ENCODE data around the gene MAP4K5. TPM values are rescaled to one million over a fixed set of nuclear protein-coding genes. Genes with fewer than 3 reads are reported as not detected.

The MAP4K5 gene
- total and polyA plus RNA-seq, 2 of the 13 experiments (the other 11 are each of a cell fraction or from before 2014, with no cell fraction given), result 12.7 to 23.9 TPM

DNA sequence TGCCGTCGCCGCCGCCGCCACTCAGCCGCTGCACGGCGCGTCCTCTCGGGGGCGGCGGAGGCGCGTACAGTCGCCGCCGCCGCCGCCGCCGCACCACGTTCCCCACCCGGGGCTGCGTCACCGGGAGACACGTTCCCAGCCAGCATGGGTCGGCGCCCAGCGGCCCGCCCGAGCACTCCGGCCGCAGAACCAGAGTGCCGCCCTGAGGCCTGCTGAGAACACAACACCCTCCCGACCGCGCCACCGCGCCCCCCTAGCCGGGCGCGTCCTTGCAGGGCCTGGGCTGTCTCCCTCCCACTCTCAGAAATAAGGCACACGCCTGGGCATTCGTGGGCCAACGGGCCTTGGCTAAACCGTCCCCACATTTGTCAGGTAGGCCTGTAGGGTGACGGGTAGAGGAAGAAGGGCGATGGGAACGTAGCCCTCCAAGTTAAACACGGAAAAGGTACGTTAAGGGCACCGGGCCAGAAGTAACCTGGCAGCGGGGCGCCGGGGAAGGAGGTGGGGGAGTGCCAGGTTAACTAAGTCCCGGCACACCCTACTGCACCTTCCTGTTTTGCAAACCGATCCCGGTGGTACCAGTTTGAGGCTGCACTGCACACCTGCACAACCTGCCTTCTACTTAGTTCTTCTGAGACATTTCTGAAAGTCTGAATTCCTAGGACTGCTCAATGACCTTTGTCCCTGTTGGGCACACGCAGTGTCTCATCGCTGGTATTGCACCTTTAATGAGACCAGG, at the start of gene MAP4K5 (continued):
- TF ChIP-seq POLR2G (IDR thresholded peaks at IDR 0.05; ENCODE audit: low read depth, low read length) (peak; percentile 67), TBL1XR1 (IDR thresholded peaks at IDR 0.05; ENCODE audit: borderline replicate concordance, low read length, partially characterized antibody) (no peak), HOXA9 (CRISPR knock-in tag; IDR thresholded peaks at IDR 0.05; ENCODE audit: borderline replicate concordance) (no peak), RFX5 (IDR thresholded peaks at IDR 0.05; ENCODE audit: low read depth, low read length) (0 out of 2 replicates have a peak, but pooled peaks have one; percentile 8), PHF8 (CRISPR knock-in tag; IDR thresholded peaks at IDR 0.05) (peak; percentile 8; the same call in 1 of the 2 replicates), HNF4A (CRISPR knock-in tag; IDR thresholded peaks at IDR 0.05) (peak; percentile 55), ZNF777 (CRISPR knock-in tag; IDR thresholded peaks at IDR 0.05) (peak; percentile 37; the same call in 1 of the 2 replicates), SRSF1 (optimal IDR thresholded peaks at IDR 0.05; ENCODE audit: low read depth, low read length) (no peak), CCAR2 (optimal IDR thresholded peaks at IDR 0.05; ENCODE audit: low read depth, low read length) (no peak), ERF (CRISPR knock-in tag; IDR thresholded peaks at IDR 0.05) (peak; percentile 62; the same call in 1 of the 2 replicates), DMTF1 (CRISPR knock-in tag; IDR thresholded peaks at IDR 0.05) (peak; percentile 80; the same call in 1 of the 2 replicates), IRF2 (CRISPR knock-in tag; IDR thresholded peaks at IDR 0.05) (peak; percentile 65; the same call in 1 of the 2 replicates)
- TF ChIP-seq, protein P1, sequence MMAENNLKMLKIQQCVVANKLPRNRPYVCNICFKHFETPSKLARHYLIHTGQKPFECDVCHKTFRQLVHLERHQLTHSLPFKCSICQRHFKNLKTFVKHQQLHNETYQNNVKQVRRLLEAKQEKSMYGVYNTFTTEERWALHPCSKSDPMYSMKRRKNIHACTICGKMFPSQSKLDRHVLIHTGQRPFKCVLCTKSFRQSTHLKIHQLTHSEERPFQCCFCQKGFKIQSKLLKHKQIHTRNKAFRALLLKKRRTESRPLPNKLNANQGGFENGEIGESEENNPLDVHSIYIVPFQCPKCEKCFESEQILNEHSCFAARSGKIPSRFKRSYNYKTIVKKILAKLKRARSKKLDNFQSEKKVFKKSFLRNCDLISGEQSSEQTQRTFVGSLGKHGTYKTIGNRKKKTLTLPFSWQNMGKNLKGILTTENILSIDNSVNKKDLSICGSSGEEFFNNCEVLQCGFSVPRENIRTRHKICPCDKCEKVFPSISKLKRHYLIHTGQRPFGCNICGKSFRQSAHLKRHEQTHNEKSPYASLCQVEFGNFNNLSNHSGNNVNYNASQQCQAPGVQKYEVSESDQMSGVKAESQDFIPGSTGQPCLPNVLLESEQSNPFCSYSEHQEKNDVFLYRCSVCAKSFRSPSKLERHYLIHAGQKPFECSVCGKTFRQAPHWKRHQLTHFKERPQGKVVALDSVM (CRISPR knock-in tag; IDR thresholded peaks at IDR 0.05), result peak; percentile 41; the same call in 1 of the 2 replicates
- TF ChIP-seq, protein P2, sequence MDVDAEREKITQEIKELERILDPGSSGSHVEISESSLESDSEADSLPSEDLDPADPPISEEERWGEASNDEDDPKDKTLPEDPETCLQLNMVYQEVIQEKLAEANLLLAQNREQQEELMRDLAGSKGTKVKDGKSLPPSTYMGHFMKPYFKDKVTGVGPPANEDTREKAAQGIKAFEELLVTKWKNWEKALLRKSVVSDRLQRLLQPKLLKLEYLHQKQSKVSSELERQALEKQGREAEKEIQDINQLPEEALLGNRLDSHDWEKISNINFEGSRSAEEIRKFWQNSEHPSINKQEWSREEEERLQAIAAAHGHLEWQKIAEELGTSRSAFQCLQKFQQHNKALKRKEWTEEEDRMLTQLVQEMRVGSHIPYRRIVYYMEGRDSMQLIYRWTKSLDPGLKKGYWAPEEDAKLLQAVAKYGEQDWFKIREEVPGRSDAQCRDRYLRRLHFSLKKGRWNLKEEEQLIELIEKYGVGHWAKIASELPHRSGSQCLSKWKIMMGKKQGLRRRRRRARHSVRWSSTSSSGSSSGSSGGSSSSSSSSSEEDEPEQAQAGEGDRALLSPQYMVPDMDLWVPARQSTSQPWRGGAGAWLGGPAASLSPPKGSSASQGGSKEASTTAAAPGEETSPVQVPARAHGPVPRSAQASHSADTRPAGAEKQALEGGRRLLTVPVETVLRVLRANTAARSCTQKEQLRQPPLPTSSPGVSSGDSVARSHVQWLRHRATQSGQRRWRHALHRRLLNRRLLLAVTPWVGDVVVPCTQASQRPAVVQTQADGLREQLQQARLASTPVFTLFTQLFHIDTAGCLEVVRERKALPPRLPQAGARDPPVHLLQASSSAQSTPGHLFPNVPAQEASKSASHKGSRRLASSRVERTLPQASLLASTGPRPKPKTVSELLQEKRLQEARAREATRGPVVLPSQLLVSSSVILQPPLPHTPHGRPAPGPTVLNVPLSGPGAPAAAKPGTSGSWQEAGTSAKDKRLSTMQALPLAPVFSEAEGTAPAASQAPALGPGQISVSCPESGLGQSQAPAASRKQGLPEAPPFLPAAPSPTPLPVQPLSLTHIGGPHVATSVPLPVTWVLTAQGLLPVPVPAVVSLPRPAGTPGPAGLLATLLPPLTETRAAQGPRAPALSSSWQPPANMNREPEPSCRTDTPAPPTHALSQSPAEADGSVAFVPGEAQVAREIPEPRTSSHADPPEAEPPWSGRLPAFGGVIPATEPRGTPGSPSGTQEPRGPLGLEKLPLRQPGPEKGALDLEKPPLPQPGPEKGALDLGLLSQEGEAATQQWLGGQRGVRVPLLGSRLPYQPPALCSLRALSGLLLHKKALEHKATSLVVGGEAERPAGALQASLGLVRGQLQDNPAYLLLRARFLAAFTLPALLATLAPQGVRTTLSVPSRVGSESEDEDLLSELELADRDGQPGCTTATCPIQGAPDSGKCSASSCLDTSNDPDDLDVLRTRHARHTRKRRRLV (CRISPR knock-in tag; IDR thresholded peaks at IDR 0.05), result no peak
- TF ChIP-seq, protein P3, sequence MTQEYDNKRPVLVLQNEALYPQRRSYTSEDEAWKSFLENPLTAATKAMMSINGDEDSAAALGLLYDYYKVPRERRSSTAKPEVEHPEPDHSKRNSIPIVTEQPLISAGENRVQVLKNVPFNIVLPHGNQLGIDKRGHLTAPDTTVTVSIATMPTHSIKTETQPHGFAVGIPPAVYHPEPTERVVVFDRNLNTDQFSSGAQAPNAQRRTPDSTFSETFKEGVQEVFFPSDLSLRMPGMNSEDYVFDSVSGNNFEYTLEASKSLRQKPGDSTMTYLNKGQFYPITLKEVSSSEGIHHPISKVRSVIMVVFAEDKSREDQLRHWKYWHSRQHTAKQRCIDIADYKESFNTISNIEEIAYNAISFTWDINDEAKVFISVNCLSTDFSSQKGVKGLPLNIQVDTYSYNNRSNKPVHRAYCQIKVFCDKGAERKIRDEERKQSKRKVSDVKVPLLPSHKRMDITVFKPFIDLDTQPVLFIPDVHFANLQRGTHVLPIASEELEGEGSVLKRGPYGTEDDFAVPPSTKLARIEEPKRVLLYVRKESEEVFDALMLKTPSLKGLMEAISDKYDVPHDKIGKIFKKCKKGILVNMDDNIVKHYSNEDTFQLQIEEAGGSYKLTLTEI (CRISPR knock-in tag; conservative IDR thresholded peaks at IDR 0.05), result no peak
